AG09309 (cell line): Measurements from ENCODE around the gene TMEM266.

ENCODE experiments used
- DNase-seq: peaks from one replicate; pipeline ENCODE4 v3.0.0-alpha.2; 2010; ENCODE audit warnings: low read depth
- H3K4me3 ChIP-seq: 2 replicates; pipeline ENCODE4 v1.5.1; 2011; ENCODE audit warnings: mild to moderate bottlenecking, low read depth, low read length, moderate library complexity; ENCODE audit not compliant: control insufficient read depth
- CTCF ChIP-seq: IDR thresholded peaks from 2 replicates; pipeline ENCODE4 v1.5.1; 2011; ENCODE audit warnings: mild to moderate bottlenecking, low read depth, low read length, inconsistent platforms; ENCODE audit not compliant: insufficient read depth, control insufficient read depth; ENCODE audit errors: missing control alignments

Gene TMEM266

GRCh38 chr15:76065793-76066192, 6.0 kb downstream of the TMEM266 start:
- DNase-seq, result no peak
- TF ChIP-seq CTCF, result no peak
- no peak overlapping the region for H3K4me3 ChIP-seq

GRCh38 chr15:76070192-76070591, 10.4 kb downstream of the TMEM266 start:
- no peak for TF ChIP-seq CTCF
- DNase-seq, result no peak
- H3K4me3 ChIP-seq, result no peak overlapping the region

GRCh38 chr15:76070921-76071635, 11.3 kb downstream of the TMEM266 start:
- no peak for DNase-seq
- no peak overlapping the region for H3K4me3 ChIP-seq
- no peak for TF ChIP-seq CTCF

- H3K4me3 ChIP-seq, result no peak overlapping the region
- no peak for DNase-seq
- no peak for TF ChIP-seq CTCF
Observed at GRCh38 chr15:76071806-76072205, 12.0 kb downstream of the TMEM266 start.

GRCh38 chr15:76073554-76073953, 13.8 kb downstream of the TMEM266 start:
- TF ChIP-seq CTCF, result no peak

GRCh38 chr15:76075046-76075445, 15.3 kb downstream of the TMEM266 start:
- no peak for DNase-seq
- no peak for TF ChIP-seq CTCF
- no peak overlapping the region for H3K4me3 ChIP-seq

More at GRCh38 chr15:76073554-76073953, 13.8 kb downstream of the TMEM266 start:
- H3K4me3 ChIP-seq, result no peak overlapping the region
- DNase-seq, result no peak
